OCI-LY1 (cell line): Measurements from ENCODE around the gene TTC31.

Experiments used
- H2AFZ ChIP-seq: fragments of 200-600 bp; sonication (generic), shearing (Covaris generic); 2 replicates; pipeline ENCODE4 v1.6.0; 2014; ENCODE audit warnings: antibody characterized with exemption, mild to moderate bottlenecking, low read length
- H3F3A ChIP-seq: fragments of 200-600 bp; sonication (generic), shearing (Covaris generic); 2 replicates; pipeline ENCODE4 v1.6.0; 2014; ENCODE audit warnings: mild to moderate bottlenecking, antibody characterized with exemption, low read length, moderate library complexity; ENCODE audit not compliant: insufficient read depth
- H3K27ac ChIP-seq: fragments of 200-600 bp; sonication (generic); 2 replicates; pipeline ENCODE4 v1.5.1; 2014; ENCODE audit warnings: low read length, mixed run types, mild to moderate bottlenecking, low read depth; ENCODE audit not compliant: poor library complexity, severe bottlenecking
- H3K27me3 ChIP-seq: fragments of 200-600 bp; sonication (generic); 2 replicates; pipeline ENCODE4 v1.6.0; 2014; ENCODE audit warnings: antibody characterized with exemption, mild to moderate bottlenecking, low read length, moderate library complexity; ENCODE audit not compliant: insufficient read depth
- H3K36me3 ChIP-seq: fragments of 200-600 bp; sonication (generic); 2 replicates; pipeline ENCODE4 v1.6.1; 2014; ENCODE audit warnings: mild to moderate bottlenecking, antibody characterized with exemption, low read length, moderate library complexity, mixed read lengths; ENCODE audit not compliant: insufficient read depth
- H3K4me1 ChIP-seq: fragments of 200-600 bp; sonication (generic); 2 replicates; pipeline ENCODE4 v1.5.1; 2014; ENCODE audit warnings: mild to moderate bottlenecking, low read length, moderate library complexity; ENCODE audit not compliant: insufficient read depth, severe bottlenecking
- H3K4me2 ChIP-seq: fragments of 200-600 bp; sonication (generic), shearing (Covaris generic); 2 replicates; pipeline ENCODE4 v1.6.1; 2014; ENCODE audit warnings: low read length
- H3K4me3 ChIP-seq: fragments of 200-600 bp; sonication (generic); 2 replicates; pipeline ENCODE4 v1.5.1; 2014; ENCODE audit warnings: low read length, low read depth, mild to moderate bottlenecking, mixed read lengths; ENCODE audit not compliant: poor library complexity, severe bottlenecking
- H3K79me2 ChIP-seq: fragments of 200-600 bp; shearing (Covaris generic); 2 replicates; pipeline ENCODE4 v1.6.1; 2016; ENCODE audit warnings: mixed run types, low read length, mixed read lengths; ENCODE audit not compliant: insufficient read depth
- H3K9ac ChIP-seq: fragments of 200-600 bp; sonication (generic), shearing (Covaris generic); 2 replicates; pipeline ENCODE4 v1.6.1; 2014; ENCODE audit warnings: mild to moderate bottlenecking, low read length, mixed read lengths
- H3K9me2 ChIP-seq: fragments of 200-600 bp; sonication (generic), shearing (Covaris generic); 2 replicates; pipeline ENCODE4 v1.6.1; 2014; ENCODE audit warnings: low read depth, mild to moderate bottlenecking, low read length, mixed read lengths
- H3K9me3 ChIP-seq: fragments of 200-600 bp; shearing (Covaris generic); 2 replicates; pipeline ENCODE4 v1.6.1; 2014; ENCODE audit warnings: low read length, mixed read lengths
- H4K20me1 ChIP-seq: fragments of 200-600 bp; sonication (generic), shearing (Covaris generic); 2 replicates; pipeline ENCODE4 v1.6.0; 2016; ENCODE audit warnings: mild to moderate bottlenecking, low read length; ENCODE audit not compliant: insufficient read depth
- CTCF ChIP-seq: fragments of 200-600 bp; sonication (generic), shearing (Covaris generic); IDR thresholded peaks from 2 replicates; pipeline ENCODE4 v1.5.1; 2017; ENCODE audit warnings: mild to moderate bottlenecking, antibody characterized with exemption, low read length, moderate library complexity, mixed read lengths
- EZH2 ChIP-seq: fragments of 200-600 bp; sonication (generic), shearing (Covaris generic); IDR thresholded peaks from 2 replicates; pipeline ENCODE4 v1.8.0; 2017; ENCODE audit warnings: borderline replicate concordance, mixed run types, mild to moderate bottlenecking, antibody characterized with exemption, low read length, moderate library complexity, mixed read lengths

Gene TTC31

GRCh38 chr2:74499267-74499939 is 16.5 kb downstream of the TTC31 start, which contains the start of gene LBX2:
Gene LBX2 (minus strand): TSS chr2:74499603. CDS start chr2:74499537, 66 bp downstream.
- Histone ChIP-seq H3F3A (no peaks in the 10 kb centered on the region), H3K27ac (no peak within 1 kb of the TSS), H3K9me3 (no peaks in the 10 kb centered on the region), H3K9me2 (no peaks in the 10 kb centered on the region), H3K36me3 (no peaks in the 10 kb centered on the region; the same call in 1 of the 2 replicates), H2AFZ (no peak within 1 kb of the TSS), H4K20me1 (no peaks in the 10 kb centered on the region), H3K4me3 (peak within 1 kb of the TSS; percentile 45), H3K9ac (no peak within 1 kb of the TSS), H3K27me3 (peaks cover 25% of the 10 kb centered on the region; the same call in 1 of the 2 replicates), H3K4me2 (peak within 1 kb of the TSS; percentile 60; the same call in 1 of the 2 replicates), H3K79me2 (no peaks in the 10 kb centered on the region), H3K4me1 (peaks cover 15% of the 10 kb centered on the region)
- TF ChIP-seq CTCF (no peak), EZH2 (no peak)

GRCh38 chr2:74499940-74500577 is 17.2 kb downstream of the TTC31 start:
- peaks cover 15% of the 10 kb centered on the region for H3K4me1 ChIP-seq
- H3K9ac ChIP-seq: no peak overlapping the region
- H3K27me3 ChIP-seq: peaks cover 25% of the 10 kb centered on the region; the same call in 1 of the 2 replicates
- no peaks in the 10 kb centered on the region for H3K9me3 ChIP-seq
- no peaks in the 10 kb centered on the region for H4K20me1 ChIP-seq
- peaks cover 5% of the 10 kb centered on the region for H3K36me3 ChIP-seq
- TF ChIP-seq EZH2 (no peak), CTCF (no peak)
- H3K79me2 ChIP-seq: no peaks in the 10 kb centered on the region
- no peaks in the 10 kb centered on the region for H3K9me2 ChIP-seq
- no peak overlapping the region for H3K4me3 ChIP-seq
- H3F3A ChIP-seq: no peaks in the 10 kb centered on the region
- no peak overlapping the region for H3K4me2 ChIP-seq
- no peak overlapping the region for H3K27ac ChIP-seq
- no peak overlapping the region for H2AFZ ChIP-seq

- Histone ChIP-seq H4K20me1 (no peaks in the 10 kb centered on the region), H3K9ac (no peak overlapping the region), H3K9me2 (no peaks in the 10 kb centered on the region), H3K9me3 (no peaks in the 10 kb centered on the region), H3K27ac (no peak overlapping the region), H3K4me1 (peaks cover 17% of the 10 kb centered on the region), H3K4me3 (no peak overlapping the region), H3K79me2 (no peaks in the 10 kb centered on the region), H3K27me3 (peaks cover 25% of the 10 kb centered on the region; the same call in 1 of the 2 replicates), H2AFZ (no peak overlapping the region), H3F3A (no peaks in the 10 kb centered on the region), H3K4me2 (no peak overlapping the region), H3K36me3 (peaks cover 11% of the 10 kb centered on the region)
- no peak for TF ChIP-seq EZH2
These were observed 17.7 kb downstream of the TTC31 start for GRCh38 chr2:74500578-74500946.
